ENCODE measurements around the gene DENND1B. TPM values are rescaled to one million over a fixed set of nuclear protein-coding genes. Genes with fewer than 3 reads are reported as not detected.

Gene DENND1B
- total RNA-seq, 1 donor from 2014 or later, result 10.2 TPM

DNA sequence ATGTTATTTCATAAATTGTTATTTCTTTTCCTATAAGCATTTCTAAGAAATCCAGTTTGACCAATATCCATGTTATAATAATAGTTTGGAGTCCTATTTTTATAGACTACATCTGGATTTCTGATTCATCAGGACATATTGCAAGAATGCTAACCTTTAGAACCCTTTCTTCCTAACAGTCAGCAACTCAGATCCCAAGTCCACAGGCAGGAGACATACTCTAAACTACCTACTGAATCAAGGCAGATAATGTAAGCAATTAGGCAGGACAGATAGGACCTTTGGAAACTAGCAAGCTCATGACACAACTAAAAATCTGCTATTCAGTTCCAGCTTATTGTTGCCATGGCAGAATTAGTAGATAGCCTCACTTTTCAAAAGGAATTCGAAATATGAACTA lies 104.1 kb downstream of the DENND1B start:
- Mint-ChIP-seq H3K9me3 (ENCODE audit: unreplicated experiment) (no peaks in the 10 kb centered on the region), H3K27me3 (ENCODE audit: unreplicated experiment) (no peaks in the 10 kb centered on the region), H3K4me1 (ENCODE audit: unreplicated experiment) (peaks cover 22% of the 10 kb centered on the region), H3K36me3 (ENCODE audit: unreplicated experiment) (no peaks in the 10 kb centered on the region), H3K27ac (ENCODE audit: unreplicated experiment) (no peak overlapping the region), H3K4me3 (ENCODE audit: unreplicated experiment) (no peak overlapping the region)
- DNase-seq (ENCODE audit: extremely low spot score, unreplicated experiment), result no peak
- TF ChIP-seq CTCF (IDR thresholded peaks at IDR 0.05), result no peak

GRCh38 chr1:197666769-197667285 lies 108.5 kb downstream of the DENND1B start:
- DNase-seq (ENCODE audit: extremely low spot score, unreplicated experiment), result no peak
- Mint-ChIP-seq H3K27ac (ENCODE audit: unreplicated experiment) (no peak overlapping the region), H3K4me1 (ENCODE audit: unreplicated experiment) (peaks cover 8% of the 10 kb centered on the region), H3K27me3 (ENCODE audit: unreplicated experiment) (no peaks in the 10 kb centered on the region), H3K4me3 (ENCODE audit: unreplicated experiment) (no peak overlapping the region), H3K9me3 (ENCODE audit: unreplicated experiment) (no peaks in the 10 kb centered on the region), H3K36me3 (ENCODE audit: unreplicated experiment) (no peaks in the 10 kb centered on the region)
- no peak for TF ChIP-seq CTCF (IDR thresholded peaks at IDR 0.05)

- H3K27ac Mint-ChIP-seq (ENCODE audit: unreplicated experiment), result peak overlapping the region; percentile 9
- H3K27me3 Mint-ChIP-seq (ENCODE audit: unreplicated experiment), result no peaks in the 10 kb centered on the region
- no peak for DNase-seq (ENCODE audit: extremely low spot score, unreplicated experiment)
- TF ChIP-seq CTCF (IDR thresholded peaks at IDR 0.05), result no peak
- no peak overlapping the region for H3K4me3 Mint-ChIP-seq (ENCODE audit: unreplicated experiment)
- H3K9me3 Mint-ChIP-seq (ENCODE audit: unreplicated experiment), result no peaks in the 10 kb centered on the region
- no peaks in the 10 kb centered on the region for H3K36me3 Mint-ChIP-seq (ENCODE audit: unreplicated experiment)
- H3K4me1 Mint-ChIP-seq (ENCODE audit: unreplicated experiment), result peaks cover 5% of the 10 kb centered on the region
These were observed 110.9 kb downstream of the DENND1B start for GRCh38 chr1:197664391-197664790.

DNA sequence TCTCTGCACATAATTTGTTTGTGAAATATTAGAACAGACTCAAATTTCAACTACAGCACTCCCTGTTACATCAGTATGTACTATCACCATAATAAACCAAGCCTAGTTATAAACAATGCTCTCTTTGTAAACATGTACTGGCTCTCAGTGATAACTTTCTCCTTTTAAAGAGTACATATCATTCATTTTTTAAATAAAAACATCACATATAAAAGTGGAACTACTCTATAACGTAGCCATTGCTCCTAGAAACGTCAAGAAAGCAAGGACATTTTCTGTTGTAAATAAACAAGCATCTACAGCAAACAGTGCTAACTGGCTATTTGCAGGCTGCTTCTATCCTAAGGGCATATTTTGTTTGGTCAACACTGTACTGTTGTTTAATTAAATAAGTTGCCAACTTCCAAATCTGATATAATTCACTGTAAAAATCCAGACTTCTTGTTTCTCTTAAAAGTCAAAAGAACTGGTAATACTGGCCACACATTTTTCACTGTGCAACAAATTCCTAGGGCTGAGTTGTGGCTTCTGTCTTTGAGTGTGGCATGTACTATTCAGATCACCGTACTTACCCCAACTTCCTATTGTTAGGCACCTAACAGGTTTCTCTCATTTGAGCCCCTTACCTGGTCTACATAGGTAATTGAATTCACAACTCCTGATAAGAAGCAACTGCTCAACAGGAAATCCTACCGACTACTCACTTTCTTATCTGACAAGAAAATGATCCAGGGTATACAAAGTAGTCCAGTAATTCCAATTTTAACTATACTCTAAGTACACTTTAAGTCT lies 111.9 kb downstream of the DENND1B start:
- no peaks in the 10 kb centered on the region for H3K9me3 Mint-ChIP-seq (ENCODE audit: unreplicated experiment)
- H3K4me1 Mint-ChIP-seq (ENCODE audit: unreplicated experiment), result peaks cover 8% of the 10 kb centered on the region
- no peak overlapping the region for H3K4me3 Mint-ChIP-seq (ENCODE audit: unreplicated experiment)
- no peaks in the 10 kb centered on the region for H3K36me3 Mint-ChIP-seq (ENCODE audit: unreplicated experiment)
- no peak for DNase-seq (ENCODE audit: extremely low spot score, unreplicated experiment)
- no peak overlapping the region for H3K27ac Mint-ChIP-seq (ENCODE audit: unreplicated experiment)
- no peak for TF ChIP-seq CTCF (IDR thresholded peaks at IDR 0.05)
- H3K27me3 Mint-ChIP-seq (ENCODE audit: unreplicated experiment), result no peaks in the 10 kb centered on the region

- Mint-ChIP-seq H3K4me3 (ENCODE audit: unreplicated experiment) (no peak overlapping the region), H3K9me3 (ENCODE audit: unreplicated experiment) (no peaks in the 10 kb centered on the region), H3K4me1 (ENCODE audit: unreplicated experiment) (peaks cover 8% of the 10 kb centered on the region), H3K27ac (ENCODE audit: unreplicated experiment) (no peak overlapping the region), H3K36me3 (ENCODE audit: unreplicated experiment) (peaks cover 3% of the 10 kb centered on the region), H3K27me3 (ENCODE audit: unreplicated experiment) (no peaks in the 10 kb centered on the region)
- no peak for DNase-seq (ENCODE audit: extremely low spot score, unreplicated experiment)
- TF ChIP-seq CTCF (IDR thresholded peaks at IDR 0.05), result no peak
These were observed 114.9 kb downstream of the DENND1B start for GRCh38 chr1:197660389-197660788.
